Measurements from ENCODE around the gene FUT2.
"Not testable (repeated sequence)": the region's sequence is repeated elsewhere in the genome, so short reads cannot be mapped to it uniquely, and the experiment has no call there.

GRCh38 chr19:48693629-48694028 lies 2.1 kb upstream of the FUT2 start:
- not testable (repeated sequence) for TF ChIP-seq CTCF (IDR thresholded peaks at IDR 0.05 in 8 of 11, conservative IDR thresholded peaks at IDR 0.05 in 3 of 11); POLR2A (IDR thresholded peaks at IDR 0.05); POLR2AphosphoS5 (IDR thresholded peaks at IDR 0.05)
